ENCODE data around the gene NPTN.
A peak's percentile ranks its signal among the peaks of the same experiment; 100 is the strongest.
"Not testable (repeated sequence)": the region's sequence is repeated elsewhere in the genome, so short reads cannot be mapped to it uniquely, and the experiment has no call there.

NPTN gene

GRCh38 chr15:73650416-73651126 is 17.4 kb upstream of the NPTN start:
- Mint-ChIP-seq H3K27ac (peak overlapping the region; percentile 60), H3K4me3 (peak overlapping the region; percentile 2), H3K36me3 (peaks cover 2% of the 10 kb centered on the region), H3K4me1 (peaks cover 21% of the 10 kb centered on the region), H3K9me3 (peaks cover 8% of the 10 kb centered on the region), H3K27me3 (peaks cover 11% of the 10 kb centered on the region)

- H3K9me3 Mint-ChIP-seq, result peaks cover 8% of the 10 kb centered on the region
- H3K4me3 Mint-ChIP-seq, result no peak overlapping the region
- no peak overlapping the region for H3K27ac Mint-ChIP-seq
- peaks cover 9% of the 10 kb centered on the region for H3K27me3 Mint-ChIP-seq
- H3K4me1 Mint-ChIP-seq, result peaks cover 21% of the 10 kb centered on the region
- H3K36me3 Mint-ChIP-seq, result peaks cover 2% of the 10 kb centered on the region
Measured at GRCh38 chr15:73648014-73648295, 14.8 kb upstream of the NPTN start.

- Mint-ChIP-seq H3K27me3 (peaks cover 9% of the 10 kb centered on the region), H3K4me3 (no peak overlapping the region)
Measured at GRCh38 chr15:73647259-73648013, 14.2 kb upstream of the NPTN start.

GRCh38 chr15:73639464-73639863 is 6.3 kb upstream of the NPTN start:
- not testable (repeated sequence) for H3K27ac Mint-ChIP-seq, H3K4me1 Mint-ChIP-seq, H3K4me3 Mint-ChIP-seq, H3K36me3 Mint-ChIP-seq, H3K9me3 Mint-ChIP-seq
- H3K27me3 Mint-ChIP-seq, result peaks cover 11% of the 10 kb centered on the region

More at GRCh38 chr15:73647259-73648013, 14.2 kb upstream of the NPTN start:
- Mint-ChIP-seq H3K4me1 (peaks cover 21% of the 10 kb centered on the region), H3K36me3 (peaks cover 2% of the 10 kb centered on the region), H3K27ac (no peak overlapping the region), H3K9me3 (peaks cover 8% of the 10 kb centered on the region)

- peaks cover 16% of the 10 kb centered on the region for H3K4me1 Mint-ChIP-seq
- no peak overlapping the region for H3K4me3 Mint-ChIP-seq
- H3K36me3 Mint-ChIP-seq, result peaks cover 6% of the 10 kb centered on the region
- H3K27me3 Mint-ChIP-seq, result peaks cover 11% of the 10 kb centered on the region
- H3K9me3 Mint-ChIP-seq, result peaks cover 5% of the 10 kb centered on the region
- no peak overlapping the region for H3K27ac Mint-ChIP-seq
Measured at GRCh38 chr15:73637527-73637926, 4.3 kb upstream of the NPTN start.

- Mint-ChIP-seq H3K4me1 (peaks cover 49% of the 10 kb centered on the region), H3K4me3 (peak overlapping the region; percentile 93), H3K27me3 (peaks cover 5% of the 10 kb centered on the region), H3K9me3 (no peaks in the 10 kb centered on the region), H3K36me3 (no peaks in the 10 kb centered on the region), H3K27ac (peak overlapping the region; percentile 37)
Measured at GRCh38 chr15:73633991-73634495, 854 bp upstream of the NPTN start.

- Mint-ChIP-seq H3K4me1 (peaks cover 59% of the 10 kb centered on the region), H3K27me3 (peaks cover under 1% of the 10 kb centered on the region), H3K27ac (no peak overlapping the region), H3K36me3 (no peaks in the 10 kb centered on the region), H3K9me3 (no peaks in the 10 kb centered on the region), H3K4me3 (peak overlapping the region; percentile 93)
Measured at GRCh38 chr15:73632670-73633058, 525 bp downstream of the NPTN start.

GRCh38 chr15:73631915-73632669 is 1.1 kb downstream of the NPTN start:
- Mint-ChIP-seq H3K4me1 (peaks cover 59% of the 10 kb centered on the region), H3K9me3 (no peaks in the 10 kb centered on the region), H3K36me3 (no peaks in the 10 kb centered on the region), H3K4me3 (peak overlapping the region; percentile 93), H3K27me3 (no peaks in the 10 kb centered on the region), H3K27ac (peak overlapping the region; percentile 25)

- Mint-ChIP-seq H3K9me3 (no peaks in the 10 kb centered on the region), H3K36me3 (no peaks in the 10 kb centered on the region), H3K27me3 (no peaks in the 10 kb centered on the region), H3K4me1 (peaks cover 61% of the 10 kb centered on the region), H3K4me3 (peak overlapping the region; percentile 93), H3K27ac (no peak overlapping the region)
Measured at GRCh38 chr15:73630921-73631362, 2.2 kb downstream of the NPTN start.

GRCh38 chr15:73629798-73630429 is 3.3 kb downstream of the NPTN start:
- no peak overlapping the region for H3K27ac Mint-ChIP-seq
- no peaks in the 10 kb centered on the region for H3K27me3 Mint-ChIP-seq
- no peaks in the 10 kb centered on the region for H3K36me3 Mint-ChIP-seq
- H3K4me3 Mint-ChIP-seq, result no peak overlapping the region
- H3K9me3 Mint-ChIP-seq, result no peaks in the 10 kb centered on the region
- peaks cover 62% of the 10 kb centered on the region for H3K4me1 Mint-ChIP-seq

- no peaks in the 10 kb centered on the region for H3K9me3 Mint-ChIP-seq
- no peak overlapping the region for H3K4me3 Mint-ChIP-seq
- no peaks in the 10 kb centered on the region for H3K27me3 Mint-ChIP-seq
- no peak overlapping the region for H3K27ac Mint-ChIP-seq
- peaks cover 68% of the 10 kb centered on the region for H3K4me1 Mint-ChIP-seq
- H3K36me3 Mint-ChIP-seq, result no peaks in the 10 kb centered on the region
Measured at GRCh38 chr15:73628976-73629797, 4.0 kb downstream of the NPTN start.

GRCh38 chr15:73628102-73628501 is 5.1 kb downstream of the NPTN start:
- no peak overlapping the region for H3K4me3 Mint-ChIP-seq
- no peaks in the 10 kb centered on the region for H3K36me3 Mint-ChIP-seq
- H3K9me3 Mint-ChIP-seq, result no peaks in the 10 kb centered on the region
- no peaks in the 10 kb centered on the region for H3K27me3 Mint-ChIP-seq
- peaks cover 69% of the 10 kb centered on the region for H3K4me1 Mint-ChIP-seq
- H3K27ac Mint-ChIP-seq, result no peak overlapping the region

GRCh38 chr15:73626072-73626471 is 7.1 kb downstream of the NPTN start:
- Mint-ChIP-seq H3K9me3 (no peaks in the 10 kb centered on the region), H3K36me3 (no peaks in the 10 kb centered on the region), H3K4me3 (no peak overlapping the region), H3K27me3 (no peaks in the 10 kb centered on the region), H3K4me1 (peaks cover 76% of the 10 kb centered on the region), H3K27ac (no peak overlapping the region)

- Mint-ChIP-seq H3K9me3 (no peaks in the 10 kb centered on the region), H3K4me1 (peaks cover 75% of the 10 kb centered on the region), H3K36me3 (no peaks in the 10 kb centered on the region), H3K27me3 (no peaks in the 10 kb centered on the region), H3K27ac (no peak overlapping the region), H3K4me3 (no peak overlapping the region)
Measured at GRCh38 chr15:73624530-73624929, 8.7 kb downstream of the NPTN start.
